Heart right ventricle (tissue), 16 donors: ENCODE results near the gene GARNL3. TPM values are rescaled to one million over a fixed set of nuclear protein-coding genes. Genes with fewer than 3 reads are reported as not detected.
A peak's percentile ranks its signal among the peaks of the same experiment; 100 is the strongest.

Experiments used
- ATAC-seq, 8 donors: fragments of 200-7000 bp; cut with Tn5 transposase; one replicate each; pipeline ENCODE4 v1.9.1; 2020; ENCODE audit warnings: mild to moderate bottlenecking in 8 of 8, moderate library complexity in 8 of 8, moderate number of reproducible peaks in 1 of 8
- DNase-seq, 2 donors: peaks; one replicate each; pipeline ENCODE4 v3.0.0-alpha.2; 2020
- H3K27ac ChIP-seq, 10 donors: fragments of 200-600 bp; sonication (generic) in 2 of 10; one replicate each; pipeline versions ENCODE4 v1.5.0 to v1.8.0; 2020 to 2022; ENCODE audit warnings: mild to moderate bottlenecking in 3 of 10
- H3K27me3 ChIP-seq, 7 donors: fragments of 200-600 bp; one replicate each; pipeline ENCODE4 v1.8.0; 2021 to 2022; ENCODE audit warnings: mild to moderate bottlenecking in 2 of 7
- H3K36me3 ChIP-seq, 9 donors: fragments of 200-600 bp; sonication (generic) in 1 of 9; one replicate each; pipeline versions ENCODE4 v1.5.0 to v1.8.0; 2020 to 2022; ENCODE audit warnings: mild to moderate bottlenecking in 2 of 9
- H3K4me1 ChIP-seq, 9 donors: fragments of 200-600 bp; sonication (generic) in 1 of 9; one replicate each; pipeline versions ENCODE4 v1.5.0 to v1.8.0; 2020 to 2022; ENCODE audit warnings: mild to moderate bottlenecking in 4 of 9
- H3K4me3 ChIP-seq, 10 donors: fragments of 200-600 bp; sonication (generic) in 2 of 10; one replicate each; pipeline versions ENCODE4 v1.5.0 to v1.8.0; 2020 to 2022; ENCODE audit warnings: mild to moderate bottlenecking in 7 of 10, moderate library complexity in 2 of 10
- H3K9me3 ChIP-seq, 11 donors: fragments of 200-600 bp in 10 of 11; sonication (generic) in 2 of 11; one replicate each; pipeline versions ENCODE4 v1.5.0 to v1.8.0; 2013 to 2022; ENCODE audit warnings: mild to moderate bottlenecking in 2 of 11, control low read depth in 1 of 11, moderate library complexity in 1 of 11
- CTCF ChIP-seq, 9 donors: fragments of 200-600 bp; sonication (generic) in 2 of 9; IDR thresholded peaks; one replicate each; pipeline versions ENCODE4 v1.5.0 to v1.8.0; 2021 to 2022; ENCODE audit warnings: antibody characterized with exemption in 9 of 9, mild to moderate bottlenecking in 5 of 9, moderate library complexity in 1 of 9
- WGBS, 2 donors: extraction: QIAGEN DNeasy Blood & Tissue Kit; methylation state at CpG; one replicate each; pipeline ENCODE4 v1.1.7; 2013; ENCODE audit warnings: inconsistent platforms in 1 of 2; 5-methylcytosine and 5-hydroxymethylcytosine counted together
- intact Hi-C, 10 donors: fragments of 100-400 bp; cut with DNase I; formaldehyde crosslinking; loops; one replicate each; pipeline versions ENCODE4 v1.11.1 to v1.14.2; 2022
- polyA plus RNA-seq, 2 donors: library from polyadenylated mRNA; stranded (reverse); fragments of 200-250 nt; gene quantifications; one replicate each; pipeline ENCODE4 v1.2.3, GENCODE V29; 2013
- total RNA-seq, 10 donors: library from RNA; stranded (reverse); fragmentation: NEBNext Ultra II Directional in 3 of 10; extraction: Animal tissue kit (Norgen Biotek cat#: 25700) in 3 of 10; gene quantifications; one replicate each; pipeline versions ENCODE4 v1.2.1 to v1.2.4, GENCODE V29; 2021 to 2023
- donor health status: Arrhythmogenic right ventricular cardiomyopathy.
- donor health status: ischemic (EF 13 %, LVEDD 7.1; RV severe dilation, severe dysfunction).
- donor health status: healthy with polysubstance abuse.
- donor health status: DM: no; HTN: yes; CAD: no.
- donor health status: DM: no; HTN: no; CAD: no.
- donor health status: ischemic (EF 25% LVEDD 6.9; RV normal size, moderate dysfunction).
- donor health status: ischemic (EF 25% LVEDD 5.7; RV mildly dilated, moderate dysfunction).
- donor health status: healthy.
- donor health status: DM: yes; HTN: yes; CAD: no.
- donor health status: Ischemic cardiomyopathy.
- donor health status: ischemic (EF 35%, LVEDD 5.7; RV mildly dilated, moderate dysfunction).
- donor health status: nonischemic (EF 11% LVEDD 7.7; RV severe dilation, severe dysfunction).
- donor health status: DM: yes; HTN: yes; CAD: no.
- donor health status: PGD.
- donor health status: ischemic (EF 29% LVEDD 5.4; RV normal size, mild dysfunction).
- donor health status: nonischemic (EF 23%, LVEDD 6.1; RV moderate dilation, normal function).

GARNL3 gene
- total and polyA plus RNA-seq, 12 donors: 3.3 to 53.1 (median 28.3) TPM

DNA sequence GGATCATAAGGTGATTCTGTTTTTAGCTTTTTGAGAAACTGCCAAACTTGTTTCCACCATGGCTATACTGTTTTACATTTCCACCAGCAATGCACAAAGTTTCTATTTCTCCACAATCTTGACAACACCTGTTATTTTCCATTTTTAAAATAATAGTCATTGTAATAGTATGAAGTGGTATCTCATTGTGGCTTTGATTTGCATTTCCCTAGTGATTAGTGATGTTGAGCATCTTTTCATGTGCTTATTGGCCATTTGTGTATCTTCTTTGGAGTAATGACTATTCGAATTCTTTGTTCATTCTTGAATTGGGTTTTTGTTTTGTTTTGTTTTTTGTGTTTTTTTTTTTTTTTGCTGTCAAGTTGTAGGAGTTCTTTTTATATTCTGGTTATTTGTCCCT is 4.9 kb downstream of the GARNL3 start:
- Histone ChIP-seq H3K27me3 (no peaks in the 10 kb centered on the region), H3K36me3 (peaks cover 0 to 6% (median 0%) of the 10 kb centered on the region in 9 donors), H3K4me3 (no peak overlapping the region), H3K4me1 (peaks cover 0 to 14% (median 10%) of the 10 kb centered on the region in 9 donors), H3K9me3 (no peaks in the 10 kb centered on the region), H3K27ac (peak overlapping the region in 1 of 10 donors; percentile 52)
- TF ChIP-seq CTCF (IDR thresholded peaks at IDR 0.05): no peak
- ATAC-seq: no peak
- 98% methylated on average over 1 of the region's 1 CpG for WGBS, 2 donors
- no peak for DNase-seq
- intact Hi-C loops: no loop called here

DNA sequence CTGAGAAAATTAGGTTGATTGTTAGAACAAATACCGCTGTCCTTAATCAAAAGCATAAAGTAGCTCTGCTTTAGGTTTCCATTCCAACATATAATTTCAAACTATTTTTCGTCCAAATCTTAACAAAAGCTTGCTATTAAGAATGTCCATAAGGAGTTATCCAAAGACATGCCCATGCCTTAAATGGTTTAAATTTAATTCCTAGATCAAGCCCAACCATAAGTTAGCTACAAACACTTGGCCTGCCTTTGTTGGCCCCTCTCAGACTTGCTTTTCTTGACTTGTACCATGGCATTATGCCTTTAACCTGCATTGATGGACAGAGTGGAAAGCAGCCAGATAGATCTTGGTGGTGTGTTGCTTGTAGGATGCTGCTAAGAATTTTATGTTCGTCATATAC is 8.8 kb downstream of the GARNL3 start:
- peaks cover 0 to 26% (median 14%) of the 10 kb centered on the region in 9 donors for H3K4me1 ChIP-seq
- no peak overlapping the region for H3K27ac ChIP-seq
- H3K9me3 ChIP-seq: no peaks in the 10 kb centered on the region
- H3K4me3 ChIP-seq: no peak overlapping the region
- no peak for ATAC-seq
- WGBS, 2 donors: 80 to 83% methylated on average over 3 of the region's 3 CpGs
- no peak for DNase-seq
- no peak for TF ChIP-seq CTCF (IDR thresholded peaks at IDR 0.05)
- H3K36me3 ChIP-seq: peaks cover 0 to 7% (median 0%) of the 10 kb centered on the region in 9 donors
- H3K27me3 ChIP-seq: no peaks in the 10 kb centered on the region
- intact Hi-C loops: no loop called here

DNA sequence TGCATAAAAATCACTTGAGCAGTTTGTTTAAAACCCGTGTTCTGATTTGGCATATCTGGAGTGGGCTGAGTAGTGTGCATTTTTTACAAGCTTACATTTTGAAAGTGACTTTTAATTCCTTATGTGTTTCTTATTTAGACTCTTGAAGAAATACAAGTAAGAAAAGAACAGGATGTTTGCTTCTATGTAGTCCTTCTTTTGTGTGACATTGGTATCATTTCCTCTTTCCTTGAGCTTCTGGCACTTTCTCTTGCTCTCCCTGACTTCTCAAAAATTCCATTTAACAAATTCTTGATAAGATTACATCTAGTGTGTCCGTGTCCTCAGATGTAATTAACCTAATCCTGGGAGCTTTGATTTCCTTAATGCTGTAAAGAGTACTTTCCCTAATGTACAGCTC is 12.5 kb downstream of the GARNL3 start:
- DNase-seq (no peak), ATAC-seq (no peak)
- intact Hi-C loops: no loop called here
- Histone ChIP-seq H3K4me3 (no peak overlapping the region), H3K27ac (peak overlapping the region in 5 of 10 donors; percentile 5 to 42 (median 25)), H3K9me3 (no peaks in the 10 kb centered on the region), H3K27me3 (no peaks in the 10 kb centered on the region), H3K36me3 (peaks cover 0 to 7% (median 0%) of the 10 kb centered on the region in 9 donors), H3K4me1 (peaks cover 0 to 32% (median 19%) of the 10 kb centered on the region in 9 donors)
- TF ChIP-seq CTCF (IDR thresholded peaks at IDR 0.05): no peak
- WGBS, 2 donors: 32 to 39% methylated on average over 2 of the region's 2 CpGs

- Histone ChIP-seq H3K4me3 (no peak overlapping the region), H3K9me3 (no peaks in the 10 kb centered on the region), H3K36me3 (peaks cover 0 to 4% (median 0%) of the 10 kb centered on the region in 9 donors), H3K27me3 (no peaks in the 10 kb centered on the region), H3K27ac (peak overlapping the region in 2 of 10 donors; percentile 25 to 42), H3K4me1 (peaks cover 0 to 32% (median 19%) of the 10 kb centered on the region in 9 donors)
- TF ChIP-seq CTCF (IDR thresholded peaks at IDR 0.05): no peak
- DNase-seq: no peak
- intact Hi-C loops: no loop called here
- WGBS, 2 donors: 97 to 100% methylated on average over 1 of the region's 1 CpG
- ATAC-seq: no peak
These were observed 13.2 kb downstream of the GARNL3 start for GRCh38 chr9:127277770-127278169.
